CD14-positive monocyte (primary cell): ENCODE measurements around the gene SBF2. TPM values are rescaled to one million over a fixed set of nuclear protein-coding genes. Genes with fewer than 3 reads are reported as not detected.

Experiments
- DNase-seq, 3 donors: peaks; one replicate each; pipeline ENCODE4 v3.0.0-alpha.2; 2011 to 2022
- H2AFZ ChIP-seq: 2 replicates; pipeline ENCODE4 v1.6.0; 2012; ENCODE audit warnings: mild to moderate bottlenecking, low read depth, low read length, inconsistent platforms; ENCODE audit not compliant: insufficient read depth, poor library complexity, severe bottlenecking
- H3K27ac ChIP-seq, 2 donors: 1 replicate in 1 of 2; 2 replicates in 1 of 2; pipeline ENCODE4 v1.5.1; 2012 to 2013; ENCODE audit warnings: low read length in 2 of 2, control low read depth in 1 of 2, inconsistent platforms in 1 of 2, low read depth in 1 of 2, mild to moderate bottlenecking in 1 of 2
- H3K27me3 ChIP-seq, 2 donors: one replicate each; pipeline versions ENCODE4 v1.6.0 to v1.6.1; 2011 to 2013; ENCODE audit warnings: low read length in 2 of 2; ENCODE audit not compliant: control insufficient read depth in 2 of 2, insufficient read depth in 2 of 2
- H3K36me3 ChIP-seq, 2 donors: replicated peaks in 1 of 2; 1 replicate in 1 of 2; 2 replicates in 1 of 2; pipeline versions ENCODE4 v1.5.1 to v1.6.1; 2012 to 2013; ENCODE audit warnings: low read length in 2 of 2, control low read depth in 1 of 2, inconsistent platforms in 1 of 2, mild to moderate bottlenecking in 1 of 2; ENCODE audit not compliant: insufficient read depth in 2 of 2, control insufficient read depth in 1 of 2
- H3K4me1 ChIP-seq, 2 donors: 1 replicate in 1 of 2; 2 replicates in 1 of 2; pipeline versions ENCODE4 v1.5.1 to v1.6.1; 2012 to 2013; ENCODE audit warnings: low read length in 2 of 2, control low read depth in 1 of 2, inconsistent platforms in 1 of 2, mild to moderate bottlenecking in 1 of 2, moderate library complexity in 1 of 2; ENCODE audit not compliant: insufficient read depth in 2 of 2, control insufficient read depth in 1 of 2
- H3K4me2 ChIP-seq: replicated peaks from 2 replicates; pipeline ENCODE3; 2012; ENCODE audit warnings: low read length, moderate library complexity, mild to moderate bottlenecking; ENCODE audit not compliant: poor library complexity, severe bottlenecking; ENCODE audit errors: extremely low read depth
- H3K4me3 ChIP-seq, 3 experiments: fragments of 200-600 bp in 1 of 3; sonication (generic) in 1 of 3; replicated peaks in 1 of 3; 1 replicate in 2 of 3; 2 replicates in 1 of 3; pipeline ENCODE4 v1.5.1; 2011 to 2013; ENCODE audit warnings: low read length in 3 of 3, mild to moderate bottlenecking in 3 of 3, control low read depth in 2 of 3, low read depth in 2 of 3, inconsistent platforms in 1 of 3, moderate library complexity in 1 of 3
- H3K79me2 ChIP-seq: 2 replicates; pipeline ENCODE4 v1.6.0; 2012; ENCODE audit warnings: mild to moderate bottlenecking, control low read depth, inconsistent platforms, low read length, moderate library complexity; ENCODE audit not compliant: insufficient read depth
- H3K9ac ChIP-seq: 2 replicates; pipeline ENCODE4 v1.6.0; 2017; ENCODE audit warnings: low read length, mild to moderate bottlenecking; ENCODE audit not compliant: insufficient read depth, poor library complexity, severe bottlenecking
- H3K9me3 ChIP-seq, 2 donors: replicated peaks in 1 of 2; 1 replicate in 1 of 2; 2 replicates in 1 of 2; pipeline versions ENCODE4 v1.5.1 to v1.6.1; 2012 to 2013; ENCODE audit warnings: low read length in 2 of 2, control low read depth in 1 of 2; ENCODE audit not compliant: control insufficient read depth in 1 of 2, insufficient read depth in 1 of 2
- H4K20me1 ChIP-seq: 2 replicates; pipeline ENCODE4 v1.6.0; 2012; ENCODE audit warnings: mild to moderate bottlenecking, low read length, control low read depth, moderate library complexity; ENCODE audit not compliant: insufficient read depth
- H3K27ac Mint-ChIP-seq, 7 donors: one replicate each; pipeline ENCODE4 v1.8.0; 2020; ENCODE audit warnings: mild to moderate bottlenecking in 7 of 7, mixed read lengths in 7 of 7, moderate library complexity in 6 of 7, inconsistent platforms in 2 of 7
- H3K27me3 Mint-ChIP-seq, 3 donors: one replicate each; pipeline ENCODE4 v1.8.0; 2021 to 2022; ENCODE audit warnings: low read depth in 3 of 3, mild to moderate bottlenecking in 3 of 3, mixed read lengths in 3 of 3, moderate library complexity in 3 of 3, inconsistent platforms in 1 of 3
- H3K36me3 Mint-ChIP-seq, 2 donors: one replicate each; pipeline ENCODE4 v1.8.0; 2020; ENCODE audit warnings: mixed read lengths in 2 of 2, inconsistent platforms in 1 of 2, mild to moderate bottlenecking in 1 of 2
- H3K4me1 Mint-ChIP-seq: one replicate; pipeline ENCODE4 v1.8.0; 2020; ENCODE audit warnings: mild to moderate bottlenecking, mixed read lengths
- H3K4me3 Mint-ChIP-seq, 2 donors: one replicate each; pipeline ENCODE4 v1.8.0; 2020; ENCODE audit warnings: mild to moderate bottlenecking in 2 of 2, mixed read lengths in 2 of 2, moderate library complexity in 1 of 2
- H3K9me3 Mint-ChIP-seq, 7 donors: one replicate each; pipeline ENCODE4 v1.8.0; 2020 to 2022; ENCODE audit warnings: mixed read lengths in 7 of 7, mild to moderate bottlenecking in 6 of 7, moderate library complexity in 6 of 7, inconsistent platforms in 2 of 7
- CTCF ChIP-seq: fragments of 200-600 bp; IDR thresholded peaks from one replicate; pipeline ENCODE4 v1.8.0; 2022; ENCODE audit warnings: antibody characterized with exemption, mild to moderate bottlenecking
- WGBS: methylation state at CpG from one replicate; pipeline ENCODE4 v1.1.5; 2013; ENCODE audit warnings: missing lambda C conversion rate; ENCODE audit not compliant: insufficient coverage; 5-methylcytosine and 5-hydroxymethylcytosine counted together
- intact Hi-C, 2 donors: fragments of 100-400 bp; cut with micrococcal nuclease; formaldehyde crosslinking; loops; one replicate each; pipeline versions ENCODE4 v1.15.0 to v1.15.1; 2023
- polyA plus RNA-seq, 3 donors: library from polyadenylated mRNA; depleted of rRNA in 1 of 3; unstranded in 2 of 3; stranded (reverse) in 1 of 3; fragments of 300-500 nt in 2 of 3; fragments of >200 nt in 1 of 3; fragmentation: Illumina TruSeq in 2 of 3; gene quantifications; 1 replicate in 2 of 3; 2 replicates in 1 of 3; pipeline ENCODE4 v1.2.3, GENCODE V29; 2012 to 2021

Gene SBF2
- polyA plus RNA-seq, 3 donors = 8.9 to 30.7 (median 16.4) TPM

GRCh38 chr11:10324474-10324873 is 30.5 kb upstream of the SBF2 start:
- H3K4me1 ChIP-seq = peaks cover 31 to 35% of the 10 kb centered on the region in 2 donors
- H3K9me3 ChIP-seq = no peaks in the 10 kb centered on the region
- no peak overlapping the region for H3K9ac ChIP-seq
- H3K27ac ChIP-seq = no peak overlapping the region
- no peak overlapping the region for H3K4me3 ChIP-seq
- Mint-ChIP-seq H3K4me3 (no peak overlapping the region), H3K27ac (no peak overlapping the region), H3K4me1 (peaks cover 40% of the 10 kb centered on the region), H3K9me3 (peaks cover 0 to 2% (median 0%) of the 10 kb centered on the region in 7 donors), H3K36me3 (no peaks in the 10 kb centered on the region), H3K27me3 (peaks cover 0 to 6% (median 0%) of the 10 kb centered on the region in 3 donors)
- no peak for TF ChIP-seq CTCF
- no peaks in the 10 kb centered on the region for H4K20me1 ChIP-seq
- intact Hi-C loops = loop anchor here (5.0 to 10.0 kb wide), 4 partner anchors 112 to 567 kb away; no protein-coding TSS in a partner anchor
- 60% methylated on average over 2 of the region's 3 CpGs for WGBS
- no peaks in the 10 kb centered on the region for H3K36me3 ChIP-seq
- H3K4me2 ChIP-seq = no peak overlapping the region
- H2AFZ ChIP-seq = no peak overlapping the region
- DNase-seq = no peak
- no peaks in the 10 kb centered on the region for H3K27me3 ChIP-seq
- no peaks in the 10 kb centered on the region for H3K79me2 ChIP-seq

- Histone ChIP-seq H3K4me1 (peaks cover 27 to 30% of the 10 kb centered on the region in 2 donors), H4K20me1 (no peaks in the 10 kb centered on the region), H3K9me3 (no peaks in the 10 kb centered on the region), H3K4me2 (no peak overlapping the region), H3K36me3 (no peaks in the 10 kb centered on the region), H3K27ac (no peak overlapping the region), H3K79me2 (no peaks in the 10 kb centered on the region), H3K27me3 (no peaks in the 10 kb centered on the region), H2AFZ (no peak overlapping the region), H3K9ac (no peak overlapping the region), H3K4me3 (no peak overlapping the region)
- Mint-ChIP-seq H3K4me3 (no peak overlapping the region), H3K9me3 (peaks cover 0 to 2% (median 0%) of the 10 kb centered on the region in 7 donors), H3K27me3 (peaks cover 0 to 6% (median 0%) of the 10 kb centered on the region in 3 donors), H3K27ac (no peak overlapping the region), H3K36me3 (no peaks in the 10 kb centered on the region), H3K4me1 (peaks cover 34% of the 10 kb centered on the region)
- 57% methylated on average over 1 of the region's 1 CpG for WGBS
- intact Hi-C loops = loop anchor here (5.0 to 10.0 kb wide), 4 partner anchors 111 to 566 kb away; no protein-coding TSS in a partner anchor
- DNase-seq = no peak
- TF ChIP-seq CTCF = no peak
Observed at GRCh38 chr11:10323793-10324170, 29.8 kb upstream of the SBF2 start.
